BLaER1 treated with 17β-estradiol and CSF1 and Interleukin-3, amounts not matched to agents 10 nM and 100 nM (cell line): ENCODE data around the gene KRT40.

Experiments
- H3K27ac ChIP-seq, 11 experiments: shearing (Covaris generic); formaldehyde crosslinking; 2 replicates each; pipeline ENCODE4 v1.8.1; 2022
- H3K27me3 ChIP-seq, 11 experiments: shearing (Covaris generic); formaldehyde crosslinking; 2 replicates each; pipeline ENCODE4 v1.8.1; 2022
- H3K36me3 ChIP-seq, 11 experiments: shearing (Covaris generic); formaldehyde crosslinking; 2 replicates each; pipeline ENCODE4 v1.8.1; 2022
- H3K4me1 ChIP-seq, 10 experiments: shearing (Covaris generic); formaldehyde crosslinking; 2 replicates each; pipeline ENCODE4 v1.8.1; 2022
- H3K4me2 ChIP-seq, 11 experiments: shearing (Covaris generic); formaldehyde crosslinking; 2 replicates each; pipeline ENCODE4 v1.8.1; 2022
- H3K4me3 ChIP-seq, 10 experiments: shearing (Covaris generic); formaldehyde crosslinking; 2 replicates each; pipeline ENCODE4 v1.8.1; 2022
- H3K9ac ChIP-seq, 11 experiments: shearing (Covaris generic); formaldehyde crosslinking; 2 replicates each; pipeline ENCODE4 v1.8.1; 2022
- H3K9me3 ChIP-seq, 11 experiments: shearing (Covaris generic); formaldehyde crosslinking; replicated peaks in 1 of 11; 2 replicates each; pipeline ENCODE4 v1.8.1; 2022
- H4K20me1 ChIP-seq, 11 experiments: shearing (Covaris generic); formaldehyde crosslinking; 2 replicates each; pipeline ENCODE4 v1.8.1; 2022
- Cebpa-rat ChIP-seq, 11 experiments: shearing (Covaris generic); IDR thresholded peaks; 2 replicates each; pipeline ENCODE4 v1.8.1; 2022

KRT40 gene

DNA sequence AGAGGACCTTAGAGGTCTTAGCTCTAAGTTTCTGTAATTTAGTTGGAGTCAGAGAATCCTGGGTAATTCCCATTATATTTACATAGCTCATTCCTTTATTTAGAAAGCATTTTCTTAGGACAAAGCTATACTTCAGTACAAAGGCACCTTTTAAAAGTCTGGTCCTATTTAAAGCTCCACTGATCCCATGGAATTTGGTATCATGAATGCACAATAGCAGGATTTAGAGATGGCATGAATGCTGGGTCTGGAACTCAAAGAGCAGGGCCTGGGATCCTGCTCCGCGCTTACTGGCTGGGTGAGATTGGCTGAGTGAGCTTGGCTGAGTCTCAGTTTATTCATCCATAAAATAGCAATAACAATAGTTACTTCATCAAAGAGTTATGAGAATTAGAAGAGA, 51.5 kb downstream of the KRT40 start:
- Histone ChIP-seq H4K20me1 (no peaks in the 10 kb centered on the region), H3K4me1 (peaks cover 0 to 4% (median 0%) of the 10 kb centered on the region in 10 experiments; a peak in 1 of 20 replicates), H3K27me3 (no peaks in the 10 kb centered on the region), H3K36me3 (no peaks in the 10 kb centered on the region), H3K27ac (no peak overlapping the region), H3K9me3 (no peaks in the 10 kb centered on the region), H3K4me3 (no peak overlapping the region), H3K4me2 (no peak overlapping the region), H3K9ac (no peak overlapping the region)
- no peak for TF ChIP-seq Cebpa-rat (IDR thresholded peaks at IDR 0.05)

DNA sequence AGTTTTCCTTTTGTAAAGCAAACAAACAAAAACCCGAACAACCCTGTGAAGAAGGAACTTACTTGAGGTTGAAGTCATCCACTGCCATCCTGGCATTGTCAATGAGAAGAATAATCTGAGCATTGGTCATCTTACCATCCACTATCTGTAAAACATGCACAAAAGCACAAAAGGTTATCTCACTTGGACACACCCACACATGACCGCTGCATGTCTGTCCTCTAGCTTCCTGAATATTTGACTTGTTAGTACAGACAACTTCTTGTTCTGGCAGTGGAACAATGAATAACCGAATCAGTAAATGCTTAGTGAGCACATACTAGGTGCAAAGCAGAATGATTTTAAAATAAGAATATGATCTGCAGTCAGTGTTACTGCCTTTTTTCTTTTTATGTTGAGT, 52.8 kb downstream of the KRT40 start:
- no peak for TF ChIP-seq Cebpa-rat (IDR thresholded peaks at IDR 0.05)
- H3K9ac ChIP-seq: no peak overlapping the region
- no peaks in the 10 kb centered on the region for H3K9me3 ChIP-seq
- no peak overlapping the region for H3K4me2 ChIP-seq
- H3K4me1 ChIP-seq: peaks cover 0 to under 1% (median 0%) of the 10 kb centered on the region in 10 experiments; a peak in 1 of 20 replicates
- no peak overlapping the region for H3K27ac ChIP-seq
- no peaks in the 10 kb centered on the region for H3K36me3 ChIP-seq
- no peaks in the 10 kb centered on the region for H4K20me1 ChIP-seq
- no peak overlapping the region for H3K4me3 ChIP-seq
- no peaks in the 10 kb centered on the region for H3K27me3 ChIP-seq
